Effector CD8-positive, alpha-beta T cell (primary cell): Measurements from ENCODE around the gene FNDC3B.

Experiments
- DNase-seq: peaks from one replicate; lab custom pipeline; 2025; lab: John Stamatoyannopoulos, UW

The FNDC3B gene

GRCh38 chr3:172213904-172214303 is 174.5 kb downstream of the FNDC3B start:
- DNase-seq: no peak

- no peak for DNase-seq
These were observed 176.9 kb downstream of the FNDC3B start for GRCh38 chr3:172216267-172216666.

GRCh38 chr3:172216911-172217310 is 177.5 kb downstream of the FNDC3B start:
- DNase-seq: no peak

- DNase-seq: no peak
These were observed 178.5 kb downstream of the FNDC3B start for GRCh38 chr3:172217877-172218276.

GRCh38 chr3:172218350-172219323 is 179.3 kb downstream of the FNDC3B start:
- no peak for DNase-seq

GRCh38 chr3:172219750-172220149 is 180.4 kb downstream of the FNDC3B start:
- DNase-seq: no peak

GRCh38 chr3:172221547-172221946 is 182.2 kb downstream of the FNDC3B start:
- DNase-seq: no peak

GRCh38 chr3:172222478-172223071 is 183.2 kb downstream of the FNDC3B start:
- DNase-seq: no peak

GRCh38 chr3:172223870-172224269 is 184.5 kb downstream of the FNDC3B start:
- no peak for DNase-seq

GRCh38 chr3:172224560-172225214 is 185.3 kb downstream of the FNDC3B start:
- DNase-seq: no peak

- no peak for DNase-seq
These were observed 185.9 kb downstream of the FNDC3B start for GRCh38 chr3:172225215-172225707.

GRCh38 chr3:172226831-172227230 is 187.5 kb downstream of the FNDC3B start:
- DNase-seq: no peak

- DNase-seq: no peak
These were observed 188.1 kb downstream of the FNDC3B start for GRCh38 chr3:172227340-172228035.

GRCh38 chr3:172228036-172228415 is 188.6 kb downstream of the FNDC3B start:
- no peak for DNase-seq

- DNase-seq: no peak
These were observed 190.1 kb downstream of the FNDC3B start for GRCh38 chr3:172229462-172229861.

- no peak for DNase-seq
These were observed 192.0 kb downstream of the FNDC3B start for GRCh38 chr3:172231318-172231901.

- DNase-seq: no peak
These were observed 193.3 kb downstream of the FNDC3B start for GRCh38 chr3:172232579-172233212.

GRCh38 chr3:172233474-172234277 is 194.3 kb downstream of the FNDC3B start:
- no peak for DNase-seq

GRCh38 chr3:172235698-172236097 is 196.3 kb downstream of the FNDC3B start:
- no peak for DNase-seq
